Trophoblast cell (in vitro differentiated cells and primary cell): Measurements from ENCODE around the gene DAPK3.
"Not testable (repeated sequence)": the region's sequence is repeated elsewhere in the genome, so short reads cannot be mapped to it uniquely, and the experiment has no call there.

ENCODE experiments used
- DNase-seq, 2 donors: peaks; one replicate each; pipeline ENCODE4 v3.0.0-alpha.2; 2016
- H2AFZ ChIP-seq: 2 replicates; pipeline ENCODE4 v1.6.1; 2013; ENCODE audit warnings: low read length, moderate library complexity, mild to moderate bottlenecking; ENCODE audit not compliant: insufficient read depth, poor library complexity
- H2AK5ac ChIP-seq: 2 replicates; pipeline ENCODE4 v1.6.1; 2013; ENCODE audit warnings: mild to moderate bottlenecking, low read length
- H2BK120ac ChIP-seq: 2 replicates; pipeline ENCODE4 v1.6.1; 2013; ENCODE audit warnings: low read length, mild to moderate bottlenecking, moderate library complexity; ENCODE audit not compliant: insufficient read depth, poor library complexity
- H2BK12ac ChIP-seq: 2 replicates; pipeline ENCODE4 v1.6.1; 2013; ENCODE audit warnings: mild to moderate bottlenecking, low read length, moderate library complexity
- H2BK5ac ChIP-seq: 2 replicates; pipeline ENCODE4 v1.6.1; 2013; ENCODE audit warnings: low read length, low read depth, moderate library complexity, mild to moderate bottlenecking; ENCODE audit not compliant: poor library complexity
- H3K14ac ChIP-seq: 2 replicates; pipeline ENCODE4 v1.6.1; 2013; ENCODE audit warnings: mild to moderate bottlenecking, low read length
- H3K18ac ChIP-seq: 2 replicates; pipeline ENCODE4 v1.6.1; 2013; ENCODE audit warnings: mild to moderate bottlenecking, low read length
- H3K23ac ChIP-seq: 2 replicates; pipeline ENCODE4 v1.6.1; 2013; ENCODE audit warnings: low read length
- H3K27ac ChIP-seq: 2 replicates; pipeline ENCODE4 v1.5.1; 2013; ENCODE audit warnings: low read depth, mild to moderate bottlenecking, inconsistent platforms, low read length, moderate library complexity
- H3K27me3 ChIP-seq: 2 replicates; pipeline ENCODE4 v1.6.1; 2013; ENCODE audit warnings: inconsistent platforms, mild to moderate bottlenecking, low read length, moderate library complexity; ENCODE audit not compliant: insufficient read depth
- H3K36me3 ChIP-seq, 2 experiments: 1 replicate in 1 of 2; 2 replicates in 1 of 2; pipeline ENCODE4 v1.6.1; 2013; ENCODE audit warnings: low read length in 2 of 2, mild to moderate bottlenecking in 2 of 2, moderate library complexity in 1 of 2; ENCODE audit not compliant: insufficient read depth in 2 of 2, control insufficient read depth in 1 of 2
- H3K4ac ChIP-seq: 2 replicates; pipeline ENCODE4 v1.6.1; 2013; ENCODE audit warnings: low read depth, mild to moderate bottlenecking, low read length, moderate library complexity
- H3K4me1 ChIP-seq, 2 experiments: 1 replicate in 1 of 2; 2 replicates in 1 of 2; pipeline ENCODE4 v1.6.1; 2013; ENCODE audit warnings: low read length in 2 of 2, mild to moderate bottlenecking in 2 of 2, moderate library complexity in 1 of 2; ENCODE audit not compliant: insufficient read depth in 2 of 2, control insufficient read depth in 1 of 2
- H3K4me2 ChIP-seq: 2 replicates; pipeline ENCODE4 v1.6.1; 2013; ENCODE audit warnings: inconsistent platforms, mild to moderate bottlenecking, low read length, moderate library complexity
- H3K4me3 ChIP-seq: 2 replicates; pipeline ENCODE4 v1.5.1; 2013; ENCODE audit warnings: mild to moderate bottlenecking, low read depth, low read length, inconsistent platforms
- H3K79me1 ChIP-seq: one replicate; pipeline ENCODE4 v1.6.1; 2013; ENCODE audit warnings: low read length
- H3K79me2 ChIP-seq: 2 replicates; pipeline ENCODE4 v1.6.1; 2013; ENCODE audit warnings: low read length, mild to moderate bottlenecking; ENCODE audit not compliant: control insufficient read depth, insufficient read depth, poor library complexity
- H3K9ac ChIP-seq: 2 replicates; pipeline ENCODE4 v1.6.1; 2013; ENCODE audit warnings: mild to moderate bottlenecking, low read length
- H3K9me3 ChIP-seq: 2 replicates; pipeline ENCODE4 v1.6.1; 2013; ENCODE audit warnings: low read depth, mild to moderate bottlenecking, control low read depth, inconsistent platforms, low read length; ENCODE audit not compliant: insufficient read depth
- H4K12ac ChIP-seq: 2 replicates; pipeline ENCODE4 v1.6.1; 2013; ENCODE audit warnings: low read depth, mild to moderate bottlenecking, low read length, moderate library complexity
- H4K8ac ChIP-seq: 2 replicates; pipeline ENCODE4 v1.6.1; 2013; ENCODE audit warnings: low read depth, mild to moderate bottlenecking, low read length, moderate library complexity
- H4K91ac ChIP-seq: one replicate; pipeline ENCODE4 v1.6.1; 2013; ENCODE audit warnings: low read depth, mild to moderate bottlenecking, low read length, moderate library complexity
- WGBS: extraction: QIAGEN DNeasy Blood & Tissue Kit; methylation state at CpG from one replicate; pipeline ENCODE4 v1.1.7; 2013; ENCODE audit warnings: missing lambda C conversion rate; ENCODE audit not compliant: insufficient read length, insufficient coverage; ENCODE audit errors: extremely low coverage; 5-methylcytosine and 5-hydroxymethylcytosine counted together

DAPK3 gene

DNA sequence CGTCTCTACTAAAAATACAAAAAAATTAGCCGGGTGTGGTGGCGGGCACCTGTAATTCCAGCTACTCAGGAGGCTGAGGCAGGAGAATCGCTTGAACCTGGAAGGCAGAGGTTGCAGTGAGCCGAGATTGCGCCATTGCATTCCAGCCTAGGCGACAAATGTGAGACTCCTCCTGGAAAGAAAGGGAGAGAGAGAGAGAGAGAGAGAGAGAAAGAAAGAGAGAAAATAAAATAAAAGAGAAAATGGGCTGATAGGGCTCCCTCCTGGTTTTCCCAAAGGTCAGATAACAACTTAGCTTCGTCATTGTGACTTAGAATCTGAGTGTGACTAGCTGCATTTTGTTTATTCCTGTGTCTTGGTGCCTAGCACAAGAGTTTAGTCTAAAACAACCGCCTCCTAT lies 34.5 kb upstream of the DAPK3 start:
- H4K12ac ChIP-seq, H3K27me3 ChIP-seq, H3K9me3 ChIP-seq, H3K4me3 ChIP-seq, H2BK120ac ChIP-seq, H2AK5ac ChIP-seq, H3K36me3 ChIP-seq, H3K27ac ChIP-seq, H3K4me2 ChIP-seq, H3K14ac ChIP-seq, H3K18ac ChIP-seq, H4K91ac ChIP-seq, H2BK12ac ChIP-seq, H3K23ac ChIP-seq, H2AFZ ChIP-seq, H3K9ac ChIP-seq, H4K8ac ChIP-seq, H2BK5ac ChIP-seq, H3K4ac ChIP-seq: not testable (repeated sequence)
- DNase-seq, result peak in 1 of 2 donors; percentile 42
- H3K79me2 ChIP-seq, result peaks cover 22% of the 10 kb centered on the region
- H3K4me1 ChIP-seq, result peaks cover 8 to 15% of the 10 kb centered on the region in 2 experiments
- no CpG with 5 or more reads among the region's 9 CpGs for WGBS
- H3K79me1 ChIP-seq, result peaks cover 10% of the 10 kb centered on the region

DNA sequence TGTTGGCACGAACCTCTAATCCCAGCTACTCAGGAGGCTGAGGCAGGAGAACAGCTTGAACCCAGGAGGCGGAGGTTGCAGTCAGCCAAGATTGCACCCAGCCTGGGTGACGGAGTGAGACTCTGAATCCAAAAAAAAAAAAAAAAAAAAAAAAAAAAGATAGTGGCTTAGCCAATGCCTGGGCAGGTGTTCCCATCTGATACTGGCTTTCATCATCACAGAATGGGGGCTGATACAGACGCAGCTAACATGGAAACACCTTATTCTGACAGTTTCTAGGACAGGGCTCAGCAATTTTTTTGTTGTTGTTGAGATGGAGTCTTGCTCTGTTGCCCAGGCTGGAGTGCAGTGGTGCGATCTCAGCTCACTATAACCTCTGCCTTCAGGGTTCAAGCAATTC lies 29.9 kb upstream of the DAPK3 start:
- H3K27ac ChIP-seq, result not testable (repeated sequence)
- WGBS, result no CpG with 5 or more reads among the region's 5 CpGs

DNA sequence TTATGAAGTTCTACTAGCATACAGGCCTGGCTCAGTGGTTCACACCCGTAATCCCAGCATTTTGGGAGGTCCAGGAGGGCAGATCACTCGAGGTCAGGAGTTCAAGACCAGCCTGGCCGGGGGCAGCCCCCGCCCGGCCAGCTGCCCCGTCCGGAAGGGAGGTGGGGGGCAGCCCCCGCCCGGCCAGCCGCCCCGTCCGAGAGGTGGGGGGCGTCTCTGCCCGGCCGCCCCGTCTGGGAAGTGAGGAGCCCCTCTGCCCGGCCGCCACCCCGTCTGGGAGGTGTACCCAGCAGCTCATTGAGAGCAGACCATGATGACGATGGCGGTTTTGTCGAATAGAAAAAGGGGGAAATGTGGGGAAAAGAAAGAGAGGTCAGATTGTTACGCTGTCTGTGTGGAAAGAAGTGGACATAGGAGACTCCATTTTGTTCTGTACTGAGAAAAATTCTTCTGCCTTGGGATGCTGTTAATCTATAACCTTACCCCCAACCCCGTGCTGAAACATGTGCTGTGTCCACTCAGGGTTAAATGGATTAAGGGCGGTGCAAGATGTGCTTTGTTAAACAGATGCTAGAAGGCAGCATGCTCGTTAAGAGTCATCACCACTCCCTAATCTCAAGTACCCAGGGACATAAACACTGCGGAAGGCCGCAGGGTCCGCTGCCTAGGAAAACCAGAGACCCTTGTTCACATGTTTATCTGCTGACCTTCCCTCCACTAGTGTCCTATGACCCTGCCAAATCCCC lies 27.9 kb upstream of the DAPK3 start:
- not testable (repeated sequence) for H2AK5ac ChIP-seq, H3K4me1 ChIP-seq, H3K9ac ChIP-seq, H3K4ac ChIP-seq, H3K36me3 ChIP-seq, H3K18ac ChIP-seq, H2BK5ac ChIP-seq, H3K27me3 ChIP-seq, H3K14ac ChIP-seq, H3K27ac ChIP-seq, H4K8ac ChIP-seq, H3K4me2 ChIP-seq, H4K12ac ChIP-seq, H3K79me1 ChIP-seq, H3K23ac ChIP-seq, H2BK120ac ChIP-seq, H4K91ac ChIP-seq, H3K9me3 ChIP-seq, H3K79me2 ChIP-seq, H2BK12ac ChIP-seq, DNase-seq, H2AFZ ChIP-seq, H3K4me3 ChIP-seq
- no CpG with 5 or more reads among the region's 29 CpGs for WGBS

More for the DNA sequence above, 29.9 kb upstream of the DAPK3 start:
- not testable (repeated sequence) for H3K4me3 ChIP-seq, H2BK5ac ChIP-seq, DNase-seq, H4K8ac ChIP-seq, H3K4ac ChIP-seq, H3K4me2 ChIP-seq, H2AK5ac ChIP-seq, H3K18ac ChIP-seq, H2BK120ac ChIP-seq, H3K14ac ChIP-seq, H2AFZ ChIP-seq, H3K36me3 ChIP-seq, H3K79me1 ChIP-seq, H3K79me2 ChIP-seq, H3K9me3 ChIP-seq, H4K91ac ChIP-seq, H3K4me1 ChIP-seq, H3K27me3 ChIP-seq, H3K23ac ChIP-seq, H3K9ac ChIP-seq, H4K12ac ChIP-seq, H2BK12ac ChIP-seq

DNA sequence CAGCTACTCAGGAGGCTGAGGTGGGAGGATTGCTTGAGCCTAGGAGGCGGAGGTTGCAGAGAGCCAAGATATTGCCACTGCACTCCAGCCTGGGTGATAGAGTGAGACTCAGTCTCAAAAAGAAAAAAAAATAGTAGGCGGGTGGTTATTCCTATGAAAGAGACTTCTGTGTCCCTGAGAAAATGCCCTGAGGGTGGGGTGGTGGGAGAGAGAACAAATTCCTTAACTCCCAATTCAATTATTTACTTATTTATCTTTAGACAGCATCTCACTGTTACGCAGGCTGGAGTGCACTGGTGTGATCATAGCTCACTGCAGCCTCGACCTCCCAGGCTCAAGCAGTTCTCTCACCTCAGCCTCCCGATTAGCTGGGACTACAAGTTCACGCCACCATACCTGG lies 24.7 kb upstream of the DAPK3 start:
- H2BK5ac ChIP-seq, result no peak overlapping the region
- H3K23ac ChIP-seq, result no peak overlapping the region
- H3K79me1 ChIP-seq, result no peaks in the 10 kb centered on the region
- H3K79me2 ChIP-seq, result no peaks in the 10 kb centered on the region
- no peak overlapping the region for H3K4me3 ChIP-seq
- H2AK5ac ChIP-seq, result no peak overlapping the region
- H4K12ac ChIP-seq, result no peak overlapping the region
- no peaks in the 10 kb centered on the region for H3K27me3 ChIP-seq
- H2BK120ac ChIP-seq, result no peak overlapping the region
- no CpG with 5 or more reads among the region's 6 CpGs for WGBS
- H3K9me3 ChIP-seq, result peaks cover 2% of the 10 kb centered on the region
- no peak overlapping the region for H2AFZ ChIP-seq
- no peak overlapping the region for H3K9ac ChIP-seq
- H3K18ac ChIP-seq, result no peak overlapping the region
- H4K91ac ChIP-seq, result no peak overlapping the region
- H3K4me2 ChIP-seq, result no peak overlapping the region
- no peak overlapping the region for H2BK12ac ChIP-seq
- H3K4me1 ChIP-seq, result no peaks in the 10 kb centered on the region
- H4K8ac ChIP-seq, result no peak overlapping the region
- DNase-seq, result no peak
- no peak overlapping the region for H3K14ac ChIP-seq
- no peak overlapping the region for H3K27ac ChIP-seq
- no peak overlapping the region for H3K4ac ChIP-seq
- no peaks in the 10 kb centered on the region for H3K36me3 ChIP-seq
